NCI-H2171 (cell line): ENCODE measurements around the gene PKM.
"Not testable (repeated sequence)": the region's sequence is repeated elsewhere in the genome, so short reads cannot be mapped to it uniquely, and the experiment has no call there.

Experiments used
- DNase-seq: peaks from one replicate; lab custom pipeline; 2025; lab: John Stamatoyannopoulos, UW

PKM gene

GRCh38 chr15:72231066-72231832, at the start of gene PKM:
Gene PKM (minus strand): TSS chr15:72231190. CDS start chr15:72219097, 12,093 bp downstream.
- peak; percentile 99 for DNase-seq

DNA sequence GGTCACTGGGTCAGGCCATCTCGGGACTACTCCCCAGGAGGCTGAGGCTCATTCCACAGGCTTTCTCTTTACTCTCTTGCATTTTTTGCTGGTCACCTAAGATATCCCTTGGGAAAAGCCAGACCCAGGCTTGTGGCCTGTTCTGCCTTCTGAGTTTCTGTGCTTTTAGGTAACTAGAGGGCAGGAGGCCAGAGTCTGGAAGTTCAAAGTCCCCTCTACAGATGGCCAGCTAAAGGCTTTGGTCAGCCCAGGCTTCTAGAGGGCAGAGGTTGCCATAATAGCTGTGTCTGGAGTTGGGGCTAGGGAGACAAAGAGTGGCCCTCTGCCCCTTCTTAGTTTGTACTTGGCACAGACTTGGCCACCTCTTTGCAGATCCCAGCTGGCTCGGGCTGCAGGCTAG, 49.8 kb upstream of the PKM start:
- DNase-seq, result no peak

DNA sequence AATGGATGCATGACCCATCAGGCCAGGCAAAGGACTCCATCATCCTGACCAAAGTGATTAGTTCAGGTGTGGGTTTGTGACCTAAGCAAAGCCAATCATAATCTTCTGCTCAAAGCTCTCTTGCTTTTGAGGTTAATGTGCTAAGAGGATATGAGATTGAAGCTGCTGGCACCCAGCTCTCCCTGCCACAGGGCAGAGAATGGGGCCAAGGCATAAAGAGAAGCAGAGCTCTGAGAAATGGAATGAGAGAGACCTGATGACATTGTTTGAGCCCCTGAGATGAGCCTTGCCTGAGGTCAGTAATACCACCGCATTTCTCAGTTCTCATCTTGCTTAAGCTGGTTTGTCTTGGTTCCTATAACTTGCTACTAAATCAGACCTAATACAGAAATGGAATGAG, 47.7 kb upstream of the PKM start:
- no peak for DNase-seq

DNA sequence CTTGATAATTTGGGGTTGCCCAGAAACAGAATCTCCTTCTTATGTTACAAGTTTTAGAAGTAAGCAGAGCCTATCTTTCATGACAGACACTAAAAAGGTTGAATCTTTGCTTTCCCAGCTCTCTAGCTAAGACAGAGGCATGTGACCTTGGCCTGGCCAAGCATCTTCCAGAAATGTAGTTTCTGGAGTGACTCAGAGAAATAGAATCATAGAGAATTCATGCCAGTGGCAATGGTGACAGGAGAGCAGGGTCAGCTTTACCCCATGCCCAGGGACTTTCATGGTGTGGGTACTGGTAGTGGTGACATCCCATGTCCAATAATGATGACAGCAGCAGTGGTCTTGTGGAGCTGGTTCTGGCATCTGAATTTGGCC, 45.3 kb upstream of the PKM start:
- no peak for DNase-seq

DNA sequence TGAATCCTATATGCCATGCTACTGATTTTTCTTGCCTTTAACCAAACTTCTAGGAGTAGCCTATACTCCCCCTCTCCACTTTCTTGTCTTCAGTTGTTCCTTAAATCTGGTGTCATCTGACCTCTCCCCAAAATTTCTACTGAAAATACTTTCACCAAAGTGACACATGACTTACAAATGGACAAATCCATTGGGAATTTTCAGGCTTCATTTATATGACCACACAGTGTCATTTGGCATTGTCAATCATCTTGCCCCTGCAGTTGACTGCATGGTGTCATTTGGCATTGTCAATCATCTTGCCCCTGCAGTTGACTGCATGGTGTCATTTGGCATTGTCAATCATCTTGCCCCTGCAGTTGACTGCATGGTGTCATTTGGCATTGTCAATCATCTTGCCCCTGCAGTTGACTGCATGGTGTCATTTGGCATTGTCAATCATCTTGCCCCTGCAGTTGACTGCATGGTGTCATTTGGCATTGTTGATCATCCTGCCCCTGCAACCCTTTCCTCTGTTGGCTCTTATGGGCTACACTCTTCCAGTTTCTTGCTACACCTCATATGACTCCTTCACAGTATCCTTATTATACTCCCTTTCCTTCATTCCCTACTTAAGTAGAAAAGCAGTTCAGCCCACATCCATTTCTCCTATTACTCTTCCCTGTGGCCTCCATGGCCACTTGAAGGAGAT, 44.8 kb upstream of the PKM start:
- DNase-seq, result not testable (repeated sequence)

DNA sequence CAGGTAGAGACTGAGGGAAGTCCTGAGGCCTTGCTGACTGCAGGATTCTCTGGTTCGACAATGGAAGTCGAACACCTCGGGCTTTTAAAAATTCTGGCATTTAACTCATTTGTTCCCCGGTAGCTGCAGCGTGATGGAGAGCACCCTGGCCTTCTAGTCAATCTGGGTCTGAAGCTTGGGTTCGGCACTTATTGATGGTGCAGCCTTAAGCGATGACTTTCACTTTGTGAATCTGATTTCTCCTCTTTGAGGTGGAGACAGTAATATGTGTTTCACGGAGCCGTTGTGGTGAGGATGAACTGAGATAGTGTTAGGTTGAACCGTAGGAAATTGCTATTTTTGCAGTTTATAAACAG, 42.0 kb upstream of the PKM start:
- DNase-seq, result no peak

DNA sequence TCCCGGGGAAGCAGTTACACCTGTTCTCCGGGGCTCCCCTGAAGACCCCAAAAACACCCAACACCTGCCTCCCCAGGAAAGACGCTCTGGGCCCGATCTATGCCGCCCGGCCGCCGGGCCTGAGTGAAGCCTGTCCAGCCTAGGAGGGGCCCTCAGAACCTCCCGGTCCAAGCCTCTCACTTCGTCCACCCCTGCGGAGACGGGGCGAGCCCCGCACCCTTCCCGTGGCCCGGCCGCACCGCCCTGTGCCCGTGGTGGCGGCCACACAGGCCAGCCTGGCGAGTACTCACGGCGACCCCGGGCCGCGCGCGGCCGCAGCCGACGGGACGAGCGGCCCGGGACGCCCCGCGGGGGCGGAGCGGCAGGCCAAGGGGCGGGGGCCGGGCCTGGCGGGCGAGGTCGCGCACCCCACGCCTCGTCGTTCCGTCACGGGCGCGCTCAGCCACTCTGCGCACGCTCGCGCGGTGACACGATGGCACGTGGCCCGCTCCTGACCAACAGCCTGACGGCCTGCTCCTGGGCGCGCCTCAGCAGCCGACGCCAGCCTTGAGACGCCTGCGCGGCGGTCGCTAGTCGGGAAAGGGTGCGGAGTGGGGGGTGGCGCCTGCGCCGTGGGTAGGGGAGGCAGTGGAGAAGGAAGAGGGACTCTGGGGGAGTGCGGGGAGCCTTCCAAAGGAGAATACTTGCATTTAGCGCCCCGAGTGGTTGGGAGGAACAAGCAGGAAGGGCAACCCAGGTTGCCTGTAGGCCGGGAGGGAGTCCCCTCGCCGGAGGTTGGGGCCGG, 41.4 kb upstream of the PKM start, which contains the start of gene PARP6:
TSS of gene PARP6 (minus strand) at position 342 of the 784 bp plus-strand sequence. CDS start 5,077 bp downstream, outside the sequence.
- peak; percentile 96 for DNase-seq

DNA sequence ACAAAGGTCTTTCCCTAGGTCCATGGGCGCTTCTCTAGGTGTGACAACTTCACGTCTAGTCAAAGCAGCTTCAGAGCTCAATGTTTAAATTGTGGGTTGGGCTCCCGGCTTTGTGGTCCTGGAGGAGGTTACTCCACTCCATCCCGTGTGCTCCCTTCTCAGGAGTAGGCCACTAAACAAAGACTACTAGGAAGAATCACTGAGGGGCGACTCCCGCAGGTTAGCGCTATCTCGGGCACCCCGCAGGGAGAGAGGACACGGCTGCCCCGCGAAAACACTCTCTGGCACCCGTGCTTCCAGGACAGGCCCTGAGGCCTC, 40.9 kb upstream of the PKM start:
- DNase-seq, result no peak

GRCh38 chr15:72271221-72271620, 40.2 kb upstream of the PKM start:
- no peak for DNase-seq

DNA sequence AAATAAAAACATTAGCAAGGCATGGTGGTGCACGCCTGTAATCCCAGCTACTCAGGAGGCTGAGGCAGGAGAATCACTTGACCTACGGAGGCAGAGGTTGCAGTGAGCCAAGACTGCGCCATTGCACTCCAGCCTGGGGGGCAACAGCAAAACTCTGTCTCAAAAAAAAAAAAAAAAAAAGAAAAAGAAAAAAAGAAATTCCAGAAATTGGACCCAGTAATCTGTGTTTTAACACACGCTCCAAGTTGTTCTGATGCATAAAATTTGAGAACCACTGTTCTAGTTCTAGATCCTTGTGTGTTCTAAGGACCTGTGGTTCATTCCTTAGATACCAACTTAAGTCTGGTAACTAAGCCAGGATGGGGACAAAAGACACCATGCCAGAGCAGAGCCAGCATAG, 38.7 kb upstream of the PKM start:
- DNase-seq, result no peak

GRCh38 chr15:72265031-72265430, 34.0 kb upstream of the PKM start:
- DNase-seq, result no peak

GRCh38 chr15:72252663-72253299, 21.8 kb upstream of the PKM start:
- DNase-seq, result no peak

DNA sequence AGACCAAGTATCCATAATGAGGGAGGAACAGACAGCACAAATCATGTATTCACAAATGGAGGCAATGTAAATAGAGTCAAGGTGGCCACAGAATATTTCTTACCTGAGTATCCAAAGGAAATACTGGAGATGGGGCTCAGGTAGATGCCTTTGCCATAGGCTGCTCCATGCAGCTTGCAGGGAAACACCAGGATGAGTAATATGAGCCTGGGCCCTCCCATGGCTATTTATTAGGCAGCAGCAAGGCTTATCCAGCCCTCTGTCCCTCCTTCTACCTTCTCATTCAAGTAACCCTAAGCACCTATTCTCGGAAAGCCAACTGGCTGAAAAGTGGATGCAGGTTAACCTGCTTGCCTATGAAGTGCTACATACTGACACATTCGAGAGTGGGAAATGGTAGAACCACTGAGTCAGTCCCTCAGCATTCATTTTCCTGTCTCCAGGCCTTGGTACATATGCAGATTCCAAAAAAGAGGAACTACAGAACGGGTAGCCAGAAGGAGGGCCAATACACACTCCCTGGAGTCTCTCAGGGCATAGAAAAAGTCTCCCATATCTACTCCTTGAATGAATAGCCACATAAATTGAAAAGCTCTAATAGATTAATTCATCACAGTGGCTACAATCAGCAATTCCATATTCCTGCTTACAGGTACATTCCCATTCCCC, 18.3 kb upstream of the PKM start:
- no peak for DNase-seq

GRCh38 chr15:72248514-72248913, 17.5 kb upstream of the PKM start:
- no peak for DNase-seq

GRCh38 chr15:72242775-72243370, 11.9 kb upstream of the PKM start:
- no peak for DNase-seq

DNA sequence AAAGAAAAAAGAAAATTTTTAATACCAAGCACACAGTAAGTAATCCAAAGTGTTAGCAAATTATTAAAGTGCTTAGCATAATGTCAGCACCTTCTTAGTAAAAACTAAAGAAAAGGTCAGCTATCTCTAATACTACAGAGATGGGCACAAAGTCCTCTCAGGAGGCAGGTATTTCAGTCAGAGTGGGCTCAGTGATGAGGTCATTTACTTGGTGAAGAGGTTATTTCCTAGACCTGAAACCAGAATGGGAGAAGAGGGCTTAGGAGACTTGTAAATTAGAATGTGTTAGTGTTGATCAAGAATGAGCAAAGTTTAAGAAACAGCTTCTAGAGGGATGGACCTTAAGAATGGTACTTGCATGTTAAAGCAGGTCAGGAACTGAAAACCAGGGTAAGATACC, 8.7 kb upstream of the PKM start:
- no peak for DNase-seq

- DNase-seq, result no peak
Observed at GRCh38 chr15:72238586-72238985, 7.6 kb upstream of the PKM start.

- DNase-seq, result no peak
Observed at GRCh38 chr15:72237853-72238224, 6.8 kb upstream of the PKM start.

- no peak for DNase-seq
Observed at GRCh38 chr15:72237029-72237852, 6.3 kb upstream of the PKM start.

- DNase-seq, result no peak
Observed at GRCh38 chr15:72236381-72237003, 5.5 kb upstream of the PKM start.
